GM13977 (cell line): Measurements from ENCODE around the gene MAGIX.

Source experiments
- DNase-seq: peaks from one replicate; pipeline ENCODE4 v3.0.0; 2012; ENCODE audit warnings: low spot score
- in situ Hi-C: fragments of 300-500 bp; cut with MboI; formaldehyde crosslinking; loops from one replicate; pipeline ENCODE4 v1.12.0; 2022; ENCODE audit warnings: low sequenced_read_pairs, low pct_unique_long_range_greater_than_20kb, mixed read lengths, inconsistent platforms; ENCODE audit not compliant: unreplicated experiment
- TF ChIP-seq, protein P1 (sequence below): IDR thresholded peaks from 2 replicates; pipeline ENCODE4 v1.5.1; 2012; ENCODE audit warnings: mild to moderate bottlenecking, control low read depth; ENCODE audit not compliant: insufficient read depth; ENCODE audit errors: extremely low read depth, missing control alignments

Gene MAGIX

DNA sequence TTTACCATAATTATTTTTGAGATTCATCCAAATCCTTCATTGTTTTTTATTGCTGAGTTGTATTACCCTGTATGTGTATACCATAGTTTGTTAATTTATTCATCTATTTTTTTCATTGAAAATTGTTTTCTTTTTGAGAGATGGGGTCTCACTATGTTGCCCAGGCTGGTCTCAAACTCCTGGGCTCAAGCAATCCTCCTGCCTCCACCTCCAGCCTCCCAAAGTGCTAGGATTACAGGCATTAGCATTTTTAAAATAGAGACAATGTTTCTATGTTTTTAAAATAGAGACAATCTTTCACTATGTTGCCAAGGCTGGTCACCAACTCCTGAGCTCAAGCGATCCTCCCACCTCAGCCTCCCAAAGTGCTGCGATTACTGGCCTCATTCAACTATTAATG, 1.6 kb upstream of the MAGIX start:
- in situ Hi-C loops = no loop called here
- TF ChIP-seq, protein P1, sequence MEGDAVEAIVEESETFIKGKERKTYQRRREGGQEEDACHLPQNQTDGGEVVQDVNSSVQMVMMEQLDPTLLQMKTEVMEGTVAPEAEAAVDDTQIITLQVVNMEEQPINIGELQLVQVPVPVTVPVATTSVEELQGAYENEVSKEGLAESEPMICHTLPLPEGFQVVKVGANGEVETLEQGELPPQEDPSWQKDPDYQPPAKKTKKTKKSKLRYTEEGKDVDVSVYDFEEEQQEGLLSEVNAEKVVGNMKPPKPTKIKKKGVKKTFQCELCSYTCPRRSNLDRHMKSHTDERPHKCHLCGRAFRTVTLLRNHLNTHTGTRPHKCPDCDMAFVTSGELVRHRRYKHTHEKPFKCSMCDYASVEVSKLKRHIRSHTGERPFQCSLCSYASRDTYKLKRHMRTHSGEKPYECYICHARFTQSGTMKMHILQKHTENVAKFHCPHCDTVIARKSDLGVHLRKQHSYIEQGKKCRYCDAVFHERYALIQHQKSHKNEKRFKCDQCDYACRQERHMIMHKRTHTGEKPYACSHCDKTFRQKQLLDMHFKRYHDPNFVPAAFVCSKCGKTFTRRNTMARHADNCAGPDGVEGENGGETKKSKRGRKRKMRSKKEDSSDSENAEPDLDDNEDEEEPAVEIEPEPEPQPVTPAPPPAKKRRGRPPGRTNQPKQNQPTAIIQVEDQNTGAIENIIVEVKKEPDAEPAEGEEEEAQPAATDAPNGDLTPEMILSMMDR = no peak

DNA sequence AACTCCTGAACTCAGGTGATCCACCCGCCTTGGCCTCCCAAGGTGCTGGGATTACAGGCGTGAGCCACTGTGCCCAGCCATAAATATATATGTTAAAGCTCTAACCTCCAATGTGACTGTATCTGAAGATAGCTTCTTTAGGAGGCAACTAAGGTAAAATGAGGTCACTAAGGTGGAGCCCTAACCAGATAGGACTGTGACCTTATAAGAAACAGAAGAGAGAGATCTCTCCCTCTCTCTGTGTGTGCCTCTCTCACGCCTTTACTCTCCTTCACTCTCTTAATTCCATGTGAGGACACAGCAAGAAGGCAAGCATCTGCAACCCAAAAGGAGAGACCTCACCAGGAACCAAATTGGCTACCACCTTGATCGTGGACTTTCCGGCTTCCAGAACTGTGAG, 926 bp upstream of the MAGIX start:
- no peak for DNase-seq
- in situ Hi-C loops = no loop called here
- TF ChIP-seq, protein P1 = no peak

More for the DNA sequence above, 1.6 kb upstream of the MAGIX start:
- DNase-seq = no peak

DNA sequence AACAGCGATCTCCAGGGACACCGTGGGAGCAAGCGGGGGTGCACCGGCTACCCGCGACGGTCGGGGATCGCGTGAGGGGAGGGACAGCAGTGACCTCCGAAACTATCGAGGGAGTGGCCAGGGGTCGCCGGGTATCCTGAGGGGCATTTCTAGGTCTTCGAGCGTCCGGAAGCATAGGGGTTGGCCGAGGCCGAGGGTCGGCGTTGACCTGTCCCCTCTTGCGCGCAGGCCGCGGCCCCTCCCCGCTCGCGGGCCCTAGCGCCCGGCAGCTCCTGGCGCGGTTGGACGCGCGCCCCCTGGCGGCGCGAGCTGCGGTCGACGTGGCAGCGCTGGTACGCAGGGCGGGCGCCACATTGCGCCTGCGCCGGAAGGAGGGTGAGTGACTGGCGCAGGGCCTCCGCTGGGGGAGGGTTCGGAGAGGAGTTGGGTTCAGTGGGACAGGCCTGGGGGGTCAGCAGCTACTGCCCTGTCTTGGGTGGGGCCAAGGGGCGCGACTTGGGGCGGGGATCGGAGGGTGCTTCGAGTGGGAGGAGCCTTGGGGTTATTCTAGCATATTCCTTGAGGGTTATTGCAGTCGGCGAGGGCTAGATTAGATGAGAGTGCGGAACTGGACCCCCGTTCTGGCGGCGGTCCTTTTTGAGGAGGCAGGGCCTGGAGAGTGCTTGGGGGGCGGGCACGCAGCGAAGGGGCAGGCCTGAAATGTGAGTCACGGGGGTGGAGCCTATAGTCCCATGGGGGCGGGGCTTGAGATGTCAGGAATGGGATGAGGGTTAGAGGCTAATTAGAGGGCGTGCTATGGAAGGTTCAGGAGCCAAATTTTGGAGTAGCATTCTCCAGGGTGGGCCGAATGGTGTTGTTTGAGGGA, 1.2 kb downstream of the MAGIX start:
- DNase-seq = peak; percentile 85
- in situ Hi-C loops = no loop called here
- TF ChIP-seq, protein P1 = peak; percentile 87

DNA sequence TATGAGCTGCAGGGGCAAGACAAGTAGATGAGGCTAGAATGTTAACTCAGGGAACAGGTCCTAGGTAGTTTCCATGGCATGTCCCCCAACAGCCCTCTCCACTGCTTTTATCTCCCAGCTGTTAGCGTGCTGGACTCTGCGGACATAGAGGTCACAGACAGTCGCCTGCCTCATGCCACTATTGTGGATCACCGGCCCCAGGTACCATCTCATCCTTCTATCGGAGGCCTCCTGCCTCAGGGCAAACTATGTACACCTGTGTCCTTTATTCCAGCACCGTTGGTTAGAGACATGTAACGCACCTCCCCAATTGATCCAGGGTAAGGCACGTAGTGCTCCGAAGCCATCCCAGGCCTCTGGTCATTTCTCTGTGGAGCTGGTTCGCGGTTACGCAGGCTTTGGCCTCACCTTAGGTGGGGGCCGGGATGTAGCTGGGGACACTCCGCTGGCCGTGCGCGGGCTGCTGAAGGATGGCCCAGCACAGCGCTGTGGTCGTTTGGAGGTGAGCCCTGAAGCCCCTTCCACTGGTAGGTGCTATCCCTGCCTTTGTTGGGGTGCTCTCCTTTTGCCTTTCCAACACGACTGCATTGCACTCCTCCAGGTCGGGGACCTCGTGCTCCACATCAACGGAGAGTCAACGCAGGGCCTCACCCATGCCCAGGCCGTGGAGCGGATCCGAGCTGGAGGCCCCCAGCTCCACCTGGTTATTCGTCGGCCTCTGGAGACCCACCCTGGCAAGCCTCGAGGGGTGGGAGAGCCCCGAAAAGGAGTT, 2.2 kb downstream of the MAGIX start:
- in situ Hi-C loops = no loop called here
- TF ChIP-seq, protein P1 = no peak
- peak; percentile 38 for DNase-seq

DNA sequence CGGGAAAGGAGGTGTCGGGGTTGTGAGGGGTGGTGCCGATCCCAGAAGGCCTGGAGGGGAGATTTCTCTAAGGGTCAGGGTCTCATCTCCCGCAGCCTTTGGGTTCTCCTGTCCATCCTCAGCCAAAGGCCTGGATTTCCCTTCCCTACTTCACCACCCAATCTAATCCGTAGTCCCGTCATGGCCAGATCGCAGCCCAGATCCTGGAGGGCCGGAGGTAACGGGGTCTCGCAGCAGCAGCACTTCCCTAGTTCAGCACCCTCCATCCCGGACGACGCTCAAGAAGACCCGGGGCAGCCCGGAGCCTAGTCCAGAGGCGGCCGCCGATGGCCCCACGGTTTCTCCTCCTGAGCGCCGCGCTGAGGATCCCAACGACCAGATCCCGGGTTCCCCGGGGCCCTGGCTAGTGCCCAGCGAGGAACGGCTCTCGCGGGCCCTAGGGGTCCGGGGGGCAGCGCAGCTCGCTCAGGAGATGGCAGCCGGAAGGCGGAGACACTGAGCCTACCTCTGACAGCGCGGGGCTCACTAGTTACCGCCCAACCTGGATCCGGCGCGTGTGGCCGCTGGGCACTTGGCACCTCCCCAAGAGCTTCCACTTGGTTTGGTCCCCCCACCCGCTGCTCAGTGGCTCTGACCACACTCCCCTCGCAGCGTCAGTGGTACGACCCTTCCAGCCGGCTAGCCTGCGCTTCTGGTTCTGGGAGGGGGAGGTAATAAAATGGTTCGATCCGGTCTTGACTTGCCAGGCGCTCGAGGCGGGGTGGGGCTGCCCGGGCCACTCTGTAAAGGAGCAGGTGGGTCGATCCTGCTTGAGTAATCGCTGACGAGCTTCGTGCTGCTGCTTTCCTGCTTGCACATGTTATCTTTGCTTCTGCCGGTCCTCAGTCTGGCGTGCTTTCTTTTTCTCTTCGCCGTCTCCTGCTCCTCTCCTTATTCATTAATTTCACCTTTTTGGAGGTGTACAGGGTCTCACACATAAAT, 3.6 kb downstream of the MAGIX start:
- DNase-seq = peak; percentile 59
- TF ChIP-seq, protein P1 = peak; percentile 25
- in situ Hi-C loops = no loop called here
